GM18858 (cell line): ENCODE measurements around the gene ACTR1A.
"Not testable (repeated sequence)": the region's sequence is repeated elsewhere in the genome, so short reads cannot be mapped to it uniquely, and the experiment has no call there.

ENCODE experiments used
- ATAC-seq: cut with Tn5 transposase; IDR thresholded peaks from one replicate; pipeline ENCODE4 v1.9.1; 2021; ENCODE audit not compliant: unreplicated experiment

The ACTR1A gene

DNA sequence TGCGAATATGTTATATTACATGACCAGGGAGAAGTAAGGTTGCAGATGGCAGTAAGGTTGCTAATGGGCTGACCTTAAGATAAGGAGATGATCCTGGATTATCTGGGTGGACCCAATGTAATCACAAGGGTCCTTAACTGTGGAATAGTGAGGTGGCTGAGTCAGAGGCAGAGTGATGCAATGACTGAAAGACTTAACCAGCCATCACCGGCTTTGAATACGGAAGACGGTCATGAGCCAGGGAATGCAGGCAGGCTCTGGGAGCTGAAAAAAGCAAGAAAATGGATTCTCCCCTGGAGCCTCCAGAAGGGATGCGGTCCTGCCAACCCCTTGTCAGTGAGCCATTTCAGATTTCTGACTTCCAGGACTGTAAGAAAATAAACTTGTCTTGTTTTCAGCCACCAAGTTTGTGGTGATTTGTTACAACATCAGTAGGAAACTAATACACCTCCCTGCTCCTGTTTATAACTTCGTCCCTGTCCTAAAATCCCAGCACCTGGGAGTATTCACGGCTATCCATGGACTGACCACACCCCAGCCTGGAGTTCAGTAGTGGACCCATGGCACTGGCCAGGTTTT lies 46.5 kb downstream of the ACTR1A start:
- no peak for ATAC-seq

DNA sequence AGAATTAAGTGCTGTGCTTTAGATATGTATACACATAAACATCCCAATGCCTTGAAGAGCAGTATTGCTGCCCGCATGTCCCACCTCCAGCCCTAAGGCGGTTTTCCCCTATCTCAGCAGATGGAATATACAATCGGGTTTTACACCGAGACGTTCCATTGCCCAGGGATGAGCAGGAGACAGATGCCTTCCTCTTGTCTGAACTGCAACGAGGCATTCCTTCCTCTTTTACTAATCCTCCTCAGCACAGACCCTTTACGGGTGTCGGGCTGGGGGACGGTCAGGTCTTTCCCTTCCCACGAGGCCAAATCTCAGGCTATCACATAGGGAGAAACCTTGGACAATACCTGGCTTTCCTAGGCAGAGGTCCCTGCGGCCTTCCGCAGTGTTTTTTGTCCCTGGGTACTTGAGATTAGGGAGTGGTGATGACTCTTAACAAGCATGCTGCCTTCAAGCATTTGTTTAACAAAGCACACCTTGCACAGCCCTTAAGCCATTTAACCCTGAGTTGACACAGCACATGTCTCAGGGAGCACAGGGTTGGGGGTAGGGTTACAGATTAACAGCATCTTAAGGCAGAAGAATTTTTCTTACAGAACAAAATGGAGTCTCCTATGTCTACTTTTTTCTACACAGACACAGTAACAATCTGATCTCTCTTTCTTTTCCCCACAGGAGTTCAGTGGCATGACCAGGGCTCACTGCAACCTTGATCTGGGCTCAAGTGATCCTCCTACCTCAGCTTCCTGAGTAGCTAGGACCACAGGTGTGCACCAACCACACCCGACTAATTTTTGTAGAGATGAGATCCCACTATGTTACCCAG lies 47.6 kb downstream of the ACTR1A start:
- not testable (repeated sequence) for ATAC-seq

DNA sequence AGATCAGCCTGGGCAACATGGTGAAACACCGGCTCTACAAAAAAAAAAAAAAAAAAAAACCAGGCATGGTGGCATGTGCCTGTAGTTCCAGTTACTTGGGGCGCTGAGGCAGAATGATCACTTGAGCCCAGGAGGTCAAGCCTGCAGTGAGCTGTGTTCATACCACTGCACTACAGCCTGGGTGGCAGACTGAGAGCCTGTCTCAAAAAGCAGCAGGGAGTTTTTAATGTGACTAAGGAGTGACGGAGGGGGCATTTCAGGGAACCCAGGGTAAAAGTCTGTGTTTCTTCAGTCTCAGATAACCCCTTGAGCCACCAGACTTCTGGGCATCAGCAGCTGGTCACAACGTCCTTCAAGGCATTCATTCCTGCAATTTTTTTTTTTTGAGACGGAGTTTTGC lies 49.0 kb downstream of the ACTR1A start:
- no peak for ATAC-seq

DNA sequence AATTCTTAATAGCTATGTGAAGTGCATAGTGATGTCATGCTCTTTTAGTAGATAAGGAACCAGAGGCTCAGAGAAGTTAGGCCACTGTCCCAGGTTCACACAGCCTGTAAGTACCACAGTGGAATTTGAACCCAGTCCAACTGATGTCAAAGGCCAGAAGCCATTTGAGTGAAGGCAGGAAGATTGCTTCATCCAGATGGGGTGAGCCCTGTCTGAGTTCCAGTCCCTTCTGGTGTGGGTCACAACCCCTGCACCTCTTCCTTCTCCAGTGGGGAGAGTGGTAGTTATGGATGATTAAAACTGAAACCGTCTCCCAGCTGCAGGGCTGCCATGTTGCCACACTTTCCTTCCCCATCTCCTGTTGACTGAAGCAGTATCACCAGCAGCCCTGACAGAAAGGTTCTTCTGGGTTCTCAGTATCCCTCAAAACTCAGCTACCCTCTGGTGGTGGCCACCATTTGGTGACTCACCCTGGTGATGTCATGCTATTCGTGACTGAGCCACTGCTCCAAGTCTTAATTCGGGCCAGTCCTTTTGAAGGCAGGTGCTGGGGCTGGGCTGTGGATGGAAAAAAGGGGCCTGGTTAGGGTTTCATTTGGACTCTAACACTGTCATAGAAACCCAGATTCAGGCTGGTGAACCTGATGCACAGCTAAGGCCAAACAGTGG lies 49.7 kb downstream of the ACTR1A start:
- ATAC-seq = no peak

DNA sequence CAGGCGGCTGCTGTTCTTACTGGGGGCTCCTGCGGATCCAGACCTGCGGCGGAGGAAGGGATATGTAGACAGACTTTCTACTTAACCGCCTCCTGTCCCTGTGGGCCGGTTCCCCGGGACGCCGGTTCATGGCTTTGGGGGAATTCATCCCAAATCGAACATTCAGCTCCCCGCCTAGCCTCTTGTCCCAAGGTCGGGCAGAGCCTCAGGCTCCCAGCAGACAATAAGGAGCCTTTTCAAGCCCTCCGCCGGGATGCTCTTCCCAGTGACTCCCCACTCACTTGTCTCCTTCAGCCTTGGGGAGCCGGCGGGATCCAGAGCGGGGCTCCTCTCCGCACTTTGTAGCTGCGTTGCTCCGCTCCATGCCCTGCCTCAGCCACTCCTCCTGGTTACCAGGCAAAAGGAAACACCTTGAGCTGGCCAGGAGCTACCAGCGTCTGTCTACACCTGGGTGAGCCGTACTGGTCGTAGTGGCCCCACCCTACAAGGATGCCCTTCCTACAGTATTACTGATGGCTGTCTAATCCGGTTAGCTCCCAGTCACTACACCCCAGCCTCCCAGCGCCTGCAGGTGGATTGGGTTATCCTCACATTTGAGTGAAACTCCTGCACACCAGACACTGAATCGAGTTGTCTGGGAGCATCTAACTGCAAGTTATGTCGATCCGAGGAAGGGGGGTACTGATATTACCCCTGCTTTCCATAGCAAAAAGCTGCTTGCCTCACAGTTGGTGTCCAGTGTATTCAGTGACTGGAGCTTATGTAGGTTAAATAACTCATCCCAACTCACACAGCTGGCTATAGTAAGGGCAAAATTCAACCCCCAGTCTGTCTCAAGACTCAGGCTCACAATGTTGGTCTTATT lies 51.2 kb downstream of the ACTR1A start, which contains the start of gene C10orf95:
TSS of gene C10orf95 (minus strand) at position 439 of the 865 bp plus-strand sequence. CDS start 450 bp downstream, outside the sequence.
- no peak for ATAC-seq

DNA sequence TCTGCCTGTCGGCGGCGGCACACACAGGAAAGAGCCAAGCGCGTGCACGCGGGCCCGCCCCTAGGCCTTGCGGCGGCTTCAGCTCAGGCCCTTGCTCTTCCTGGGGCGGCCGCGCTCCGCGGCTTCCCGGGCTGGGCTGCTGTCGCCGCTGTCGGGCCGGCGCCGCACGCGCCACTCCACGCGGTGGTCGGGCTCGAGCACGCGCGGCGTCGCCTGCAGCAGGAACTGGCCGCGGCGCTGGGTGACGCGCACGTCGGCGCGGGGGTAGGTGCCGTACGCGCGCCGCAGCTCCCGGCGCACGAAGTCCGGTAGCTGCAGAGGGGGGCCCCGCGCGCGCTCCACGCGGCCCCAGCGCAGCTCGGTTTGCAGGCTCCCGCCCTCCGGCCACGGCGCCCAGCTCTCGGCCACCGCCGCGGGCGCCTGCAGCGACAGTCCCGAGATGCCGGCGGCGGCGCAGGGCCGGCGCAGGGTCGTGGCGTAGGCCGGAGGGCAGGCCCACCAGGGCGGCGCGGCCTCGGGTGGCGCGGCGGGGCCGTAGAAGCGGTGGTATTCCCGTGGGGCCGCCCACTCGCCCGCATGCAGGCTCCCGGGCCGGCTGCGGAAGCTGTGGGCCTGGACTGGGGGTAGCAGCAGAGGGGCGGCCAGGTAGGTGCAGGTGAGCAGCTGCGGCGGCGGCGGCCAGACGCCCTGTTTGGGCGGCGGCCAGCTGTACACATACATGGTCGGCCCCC lies 52.0 kb downstream of the ACTR1A start:
- peak; percentile 73 for ATAC-seq

DNA sequence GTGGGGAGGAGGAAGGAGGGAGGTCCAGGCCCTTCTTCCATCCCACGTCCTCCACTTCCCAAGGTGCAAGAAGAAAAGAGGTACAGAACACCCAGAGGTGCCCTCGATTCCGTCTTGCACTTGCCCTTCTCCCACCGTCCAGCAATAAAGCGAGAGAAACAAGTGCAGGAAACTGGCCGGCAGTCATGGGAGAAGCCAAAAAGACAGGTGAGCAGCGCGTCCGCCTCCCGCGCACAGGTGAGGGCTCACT lies 52.5 kb downstream of the ACTR1A start:
- no peak for ATAC-seq

DNA sequence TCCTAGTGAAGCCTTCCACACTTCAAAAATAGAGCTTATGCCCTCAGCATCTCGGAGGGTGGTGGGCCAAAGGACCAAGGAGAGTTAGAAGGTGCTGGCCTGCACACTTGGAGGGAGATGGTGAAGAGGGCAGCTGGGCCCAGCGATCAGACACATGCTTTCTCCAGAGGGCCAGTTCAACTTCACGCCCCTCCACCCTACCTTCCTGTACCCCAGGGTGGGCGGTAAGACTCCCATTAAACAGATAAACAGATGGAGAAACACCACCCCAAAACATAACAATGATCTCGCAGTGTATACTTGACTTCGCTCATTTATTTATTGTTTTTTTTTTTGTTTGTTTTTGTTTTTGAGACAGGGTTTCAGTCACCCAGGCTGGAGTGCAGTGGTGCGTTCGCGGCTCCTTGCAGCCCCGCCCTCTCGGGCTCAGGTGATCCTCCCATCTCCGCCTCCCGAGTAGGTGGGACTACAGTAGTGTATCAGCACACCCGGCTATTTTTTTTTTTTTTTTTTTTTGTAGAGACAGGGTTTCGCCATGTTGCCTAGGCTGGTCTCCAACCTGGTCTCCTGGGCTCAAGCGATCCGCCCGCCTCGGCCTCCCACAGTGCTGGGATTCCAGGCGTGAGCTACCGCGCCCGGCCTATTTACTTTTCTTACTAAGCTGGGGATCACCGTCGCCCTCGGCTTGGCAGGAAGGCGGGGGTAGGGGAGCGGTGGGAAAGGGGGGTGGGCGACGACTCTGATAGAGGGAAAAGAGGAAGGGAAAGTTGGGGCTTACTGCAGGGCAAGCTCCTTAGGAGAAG lies 53.0 kb downstream of the ACTR1A start:
- ATAC-seq = peak; percentile 50

DNA sequence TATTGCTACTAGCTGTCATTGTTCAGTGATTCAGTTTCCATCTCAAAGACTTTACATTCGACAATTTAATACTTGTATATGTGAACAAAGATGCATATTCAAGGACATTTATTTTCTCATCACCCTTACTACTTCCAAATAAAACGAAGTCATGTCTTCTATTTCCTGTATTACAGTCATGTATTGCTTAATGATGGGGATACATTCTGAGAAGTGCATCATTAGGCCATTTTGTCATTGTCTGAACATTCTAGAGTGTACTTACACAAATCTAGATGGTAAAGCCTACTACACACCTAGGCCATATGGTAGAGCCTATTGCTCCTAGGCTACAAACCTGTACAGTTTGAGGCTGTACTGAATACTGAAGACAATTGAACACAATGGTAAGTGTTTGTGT lies 57.7 kb downstream of the ACTR1A start:
- no peak for ATAC-seq

DNA sequence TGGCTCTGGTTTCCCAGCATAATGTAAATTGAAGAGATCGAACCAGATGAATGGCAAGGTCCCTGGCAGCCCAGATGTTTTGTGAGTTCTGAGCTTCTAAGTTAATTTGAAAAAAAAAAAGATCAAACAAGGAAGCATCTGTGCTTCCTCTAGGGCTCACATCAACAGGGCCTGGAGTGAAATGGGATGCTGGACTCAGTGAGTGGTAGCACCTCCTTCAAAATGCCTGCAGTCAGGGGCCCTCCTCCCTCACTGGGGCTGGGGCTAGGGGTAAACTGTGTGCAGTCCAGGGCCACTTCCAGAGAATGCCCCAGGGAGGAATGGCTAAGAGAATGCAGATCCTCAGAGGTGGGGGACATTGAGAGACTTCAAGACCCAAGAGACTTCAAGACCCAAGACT lies 64.1 kb downstream of the ACTR1A start:
- ATAC-seq = no peak

DNA sequence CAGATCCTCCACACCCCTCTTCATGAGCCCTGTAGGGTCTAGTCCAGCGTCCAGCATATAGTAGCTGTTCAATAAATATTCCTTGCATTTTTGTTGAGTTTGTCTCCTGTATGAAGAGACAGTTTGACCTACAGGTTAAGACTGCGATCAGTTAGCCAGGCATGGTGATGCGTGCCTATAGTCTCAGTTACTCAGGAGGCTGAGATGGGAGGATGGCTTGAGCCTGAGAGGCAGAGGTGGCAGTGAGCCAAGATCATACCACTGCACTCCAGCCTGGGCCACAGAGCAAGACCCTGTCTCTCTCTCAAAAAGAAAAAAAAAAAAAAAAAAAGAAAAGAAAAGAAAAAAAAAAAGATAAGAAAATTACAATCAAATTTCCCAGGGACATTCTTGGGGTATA lies 65.0 kb downstream of the ACTR1A start:
- ATAC-seq = no peak

DNA sequence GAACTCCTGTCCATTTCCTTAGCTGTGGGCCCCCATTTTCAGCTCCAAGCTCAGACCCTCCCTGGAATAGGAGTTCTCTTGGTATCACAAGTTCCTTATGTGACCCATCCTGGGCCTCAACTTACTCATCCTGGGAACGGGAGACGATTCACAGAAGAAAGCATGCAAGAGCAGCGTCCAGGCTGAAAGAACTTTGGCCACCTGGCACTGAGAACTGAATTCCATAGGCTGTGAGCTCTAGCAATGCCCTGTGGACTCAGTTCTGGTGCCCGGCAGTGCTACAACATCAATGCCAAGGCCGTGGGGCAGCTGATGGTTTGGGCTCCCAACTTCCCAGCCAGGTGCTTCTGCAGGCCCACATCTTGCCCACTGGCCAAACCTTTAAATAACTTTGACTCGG lies 66.2 kb downstream of the ACTR1A start:
- no peak for ATAC-seq

DNA sequence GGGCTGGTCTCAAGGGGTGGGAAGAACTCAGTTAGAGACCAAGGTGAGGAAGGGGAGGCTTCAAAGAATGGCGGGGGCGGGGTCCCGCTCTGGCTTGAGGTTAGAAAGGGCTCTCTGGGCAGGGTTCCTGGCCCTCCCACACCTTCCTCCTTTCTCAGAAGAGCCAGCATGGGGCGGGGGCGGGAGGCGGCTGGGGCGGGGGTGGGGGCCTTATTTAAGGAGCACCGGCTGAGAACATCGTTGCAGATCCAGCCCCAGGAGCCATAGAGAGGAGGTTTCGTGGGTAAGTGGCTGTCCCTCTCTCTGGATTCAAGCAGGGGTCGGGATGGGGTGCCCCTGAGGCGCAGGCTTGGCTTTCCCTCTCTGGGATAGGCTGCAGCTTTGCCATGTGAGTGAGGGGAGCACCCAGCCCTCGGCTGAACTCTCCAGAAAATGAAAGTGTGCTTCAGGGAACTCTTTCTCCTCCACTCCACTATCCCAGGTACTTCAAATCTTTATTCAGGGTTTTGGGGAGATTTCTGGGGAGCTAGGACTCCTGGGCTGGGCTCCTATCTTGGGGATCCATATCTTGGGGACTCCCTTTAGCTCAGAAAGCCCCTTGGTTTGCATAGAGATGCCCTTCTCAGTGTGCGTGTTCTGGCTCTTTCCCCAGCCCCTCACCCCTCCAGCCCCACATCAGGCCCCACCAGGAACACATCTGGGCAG lies 66.8 kb downstream of the ACTR1A start:
- no peak for ATAC-seq

DNA sequence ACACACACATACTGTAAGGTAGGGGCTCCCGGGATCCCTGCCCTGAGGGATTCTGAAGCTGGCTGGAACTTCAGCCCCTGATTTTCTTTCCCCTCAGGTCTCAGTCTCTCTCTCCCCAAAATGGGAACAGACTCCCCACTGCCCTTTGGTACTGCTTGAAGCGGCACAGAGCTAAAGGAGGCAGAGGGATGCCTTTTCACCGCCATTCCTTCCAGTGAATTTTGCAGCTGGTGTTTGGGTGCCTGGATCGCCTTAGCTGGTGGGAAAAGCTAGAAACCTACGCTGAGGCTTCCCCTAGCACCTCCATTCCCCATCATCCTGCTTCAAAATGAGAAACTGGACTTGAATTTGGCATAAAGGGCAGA lies 67.4 kb downstream of the ACTR1A start:
- no peak for ATAC-seq

DNA sequence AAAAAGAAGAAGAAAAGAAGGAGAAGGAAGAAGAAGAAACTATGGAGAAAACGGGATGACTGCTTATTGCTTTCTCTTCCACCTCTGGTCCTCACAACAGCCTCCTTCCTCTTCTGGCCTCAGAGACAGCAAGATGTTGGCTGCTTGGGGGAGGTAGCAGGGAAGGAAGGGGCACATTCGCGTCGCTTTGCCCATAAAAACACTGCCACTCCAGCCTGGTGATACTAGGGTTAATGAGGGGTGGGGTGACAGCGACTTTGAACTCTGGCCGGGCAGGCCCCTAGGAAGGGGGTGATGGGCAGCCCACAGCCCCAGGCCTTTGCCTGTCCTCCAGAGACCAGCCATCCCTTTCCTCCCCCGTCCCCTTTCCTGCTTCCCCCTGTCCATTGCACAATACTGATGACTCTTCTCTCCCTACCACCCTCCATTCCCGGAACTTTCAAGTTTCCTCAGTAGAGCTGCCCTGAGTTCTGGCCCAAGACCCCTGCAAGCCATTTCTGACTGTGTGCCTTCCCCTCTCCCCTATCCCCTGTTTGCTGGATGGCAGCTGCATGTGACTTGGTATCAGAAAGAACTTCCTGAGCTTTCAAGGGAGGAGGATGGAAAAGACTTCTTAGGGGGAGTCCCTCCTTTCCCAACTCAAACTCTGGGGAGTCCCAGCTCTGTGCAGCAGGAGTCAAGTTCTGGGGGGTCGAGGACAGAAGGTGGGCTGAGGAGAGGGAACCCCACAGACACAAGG lies 67.9 kb downstream of the ACTR1A start:
- ATAC-seq = no peak

DNA sequence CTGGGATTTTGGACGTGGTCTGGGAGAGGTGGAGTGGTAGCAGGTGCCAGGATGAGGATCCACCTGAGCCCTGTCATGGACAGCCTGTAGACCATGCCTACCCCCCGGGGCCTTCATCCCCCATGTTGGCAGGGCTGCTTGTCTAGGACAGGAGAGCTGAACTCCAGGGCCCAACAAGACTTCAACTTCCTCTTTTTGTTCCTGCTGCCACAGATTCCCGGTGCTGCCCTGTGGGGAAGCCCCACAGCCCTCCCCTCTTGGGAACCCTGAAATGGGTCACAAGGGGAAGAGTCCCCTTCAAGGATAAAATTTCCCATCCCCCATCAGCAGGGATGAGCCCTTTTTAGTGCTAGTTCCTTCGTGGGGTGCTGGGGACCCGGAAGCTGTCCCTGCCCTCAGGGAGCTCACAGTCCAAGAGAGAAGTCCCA lies 68.9 kb downstream of the ACTR1A start:
- no peak for ATAC-seq

DNA sequence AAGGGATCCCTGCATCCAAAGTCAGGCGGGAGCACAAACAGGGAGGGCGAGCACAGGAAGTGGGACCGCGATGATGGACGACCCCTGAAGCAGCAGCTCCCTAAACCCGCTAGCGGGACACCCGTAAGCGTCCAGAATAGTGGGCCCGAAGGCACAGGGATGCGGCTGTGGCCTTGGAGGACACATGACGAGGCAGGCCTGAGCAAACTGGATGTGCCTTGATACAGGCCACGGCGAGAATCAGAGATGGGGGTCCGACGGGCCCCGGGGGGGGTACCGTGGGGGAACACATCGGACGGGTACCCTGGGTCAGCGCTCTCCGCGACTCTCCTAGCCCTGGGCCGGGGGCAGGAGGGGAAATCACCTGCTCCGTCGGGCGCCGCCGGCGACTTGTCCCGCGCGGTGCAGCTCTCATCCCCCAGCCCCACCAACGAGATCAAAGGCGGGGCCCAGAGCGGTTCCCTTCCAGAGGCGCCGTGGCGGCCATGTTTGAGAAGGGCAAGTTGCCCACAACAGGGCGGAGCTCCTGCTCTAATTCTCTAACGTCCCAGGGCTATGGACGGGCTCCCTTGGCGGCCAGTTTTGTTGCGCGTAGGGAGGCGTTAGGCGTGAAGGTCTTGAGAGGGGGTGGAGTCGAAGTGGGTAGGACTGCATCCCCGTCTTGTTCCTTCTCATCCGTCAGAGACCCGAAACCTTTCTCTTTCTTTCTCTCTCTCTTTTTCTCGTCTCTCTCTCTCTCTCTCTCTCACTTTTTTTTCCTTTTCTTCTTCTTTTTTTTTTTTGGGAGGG lies 70.2 kb downstream of the ACTR1A start, which contains the start of gene CUEDC2:
TSS of gene CUEDC2 (minus strand) at position 413 of the 789 bp plus-strand sequence. CDS start 7,386 bp downstream, outside the sequence.
- ATAC-seq = peak; percentile 71
